Erythroblast (primary cell): ENCODE measurements around the gene MED20.

Experiments used
- GATA1 ChIP-seq: IDR thresholded peaks from 2 replicates; pipeline ENCODE4 v1.6.1; 2011; ENCODE audit warnings: low read depth, mild to moderate bottlenecking, control low read depth, low read length, moderate library complexity
- POLR2A ChIP-seq: IDR thresholded peaks from 2 replicates; pipeline ENCODE4 v1.6.1; 2011; ENCODE audit warnings: mild to moderate bottlenecking, low read length

DNA sequence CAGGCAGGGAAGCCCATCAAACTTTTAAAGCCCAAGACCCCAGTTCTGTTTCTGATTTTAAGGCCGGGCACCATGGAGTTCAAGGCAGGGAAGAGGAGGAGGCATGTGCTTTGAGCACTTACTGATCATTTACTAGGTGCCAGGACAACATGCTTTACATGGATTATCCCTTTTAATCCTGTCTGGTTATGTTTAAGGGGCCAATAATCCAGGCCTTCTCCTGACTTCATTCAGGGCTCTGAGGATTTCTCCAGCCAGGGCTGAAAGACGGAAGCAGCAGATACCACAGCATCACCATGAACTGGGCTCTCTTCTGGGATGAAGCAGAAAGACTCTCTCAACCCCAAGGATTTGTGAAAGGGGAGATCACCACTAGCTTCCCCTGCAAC is 16.5 kb upstream of the MED20 start:
- TF ChIP-seq POLR2A = no peak
- no peak for TF ChIP-seq GATA1
